Hepatic stellate cell (primary cell): ENCODE measurements around the gene SLC16A13.
"Not testable (repeated sequence)": the region's sequence is repeated elsewhere in the genome, so short reads cannot be mapped to it uniquely, and the experiment has no call there.

ENCODE experiments used
- DNase-seq: peaks from one replicate; pipeline ENCODE4 v3.0.0; 2011; ENCODE audit warnings: low spot score

The SLC16A13 gene, protein sequence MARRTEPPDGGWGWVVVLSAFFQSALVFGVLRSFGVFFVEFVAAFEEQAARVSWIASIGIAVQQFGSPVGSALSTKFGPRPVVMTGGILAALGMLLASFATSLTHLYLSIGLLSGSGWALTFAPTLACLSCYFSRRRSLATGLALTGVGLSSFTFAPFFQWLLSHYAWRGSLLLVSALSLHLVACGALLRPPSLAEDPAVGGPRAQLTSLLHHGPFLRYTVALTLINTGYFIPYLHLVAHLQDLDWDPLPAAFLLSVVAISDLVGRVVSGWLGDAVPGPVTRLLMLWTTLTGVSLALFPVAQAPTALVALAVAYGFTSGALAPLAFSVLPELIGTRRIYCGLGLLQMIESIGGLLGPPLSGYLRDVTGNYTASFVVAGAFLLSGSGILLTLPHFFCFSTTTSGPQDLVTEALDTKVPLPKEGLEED

GRCh38 chr17:7035591-7036368 lies at the start of gene SLC16A13:
Gene SLC16A13, plus strand, starts transcription at chr17:7036015. Its CDS starts 368 bp downstream, at chr17:7036383.
- peak; percentile 100 for DNase-seq

DNA sequence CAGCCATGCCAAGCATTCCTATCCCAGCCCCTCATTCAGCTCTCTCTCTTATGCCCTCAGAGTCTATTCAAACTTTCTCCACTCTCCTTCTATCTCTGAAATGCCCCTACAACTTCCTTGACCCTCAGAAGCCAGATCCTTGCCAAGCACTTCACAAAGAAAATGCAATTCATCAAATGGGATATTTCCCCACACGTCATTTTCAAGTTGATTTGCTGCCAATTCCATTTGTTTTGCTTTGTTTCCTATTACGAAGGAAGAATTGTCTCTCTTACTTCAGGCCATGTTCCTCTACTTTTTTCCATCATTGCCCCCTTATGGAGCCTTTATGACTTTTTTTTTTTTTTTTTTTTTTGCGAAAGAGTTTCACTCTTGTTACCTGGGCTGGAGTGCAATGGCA lies 49.1 kb upstream of the SLC16A13 start:
- DNase-seq: no peak

GRCh38 chr17:6989779-6990178 lies 46.0 kb upstream of the SLC16A13 start:
- DNase-seq: no peak

GRCh38 chr17:6993613-6994056 lies 42.2 kb upstream of the SLC16A13 start:
- not testable (repeated sequence) for DNase-seq

DNA sequence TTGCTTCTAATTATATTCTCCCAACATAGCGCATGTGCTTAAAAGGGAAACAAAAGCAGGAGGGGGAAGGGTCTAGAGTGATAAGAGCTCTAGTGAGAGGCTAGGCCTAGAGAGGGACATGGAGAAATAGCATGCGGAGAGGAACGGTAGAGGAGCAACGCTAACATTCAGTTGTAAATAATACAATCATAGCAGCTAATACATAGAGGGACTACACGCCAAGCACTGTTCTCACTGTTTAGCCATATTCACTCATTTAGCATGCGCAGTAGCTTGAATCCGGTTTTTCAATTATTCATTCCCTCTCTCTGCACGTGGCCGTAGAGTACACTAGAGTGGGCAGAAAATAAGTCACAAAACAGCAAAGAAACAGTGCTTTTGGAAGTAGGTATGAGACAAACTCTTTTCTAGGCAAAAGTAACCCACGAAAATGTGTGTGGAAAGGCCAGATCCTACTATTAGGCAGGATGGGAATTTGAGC lies 41.7 kb upstream of the SLC16A13 start:
- DNase-seq: no peak

- no peak for DNase-seq
These were observed 41.1 kb upstream of the SLC16A13 start for GRCh38 chr17:6994666-6995256.

- DNase-seq: no peak
These were observed 40.1 kb upstream of the SLC16A13 start, which contains the start of gene ALOX12 for GRCh38 chr17:6995500-6996255. Gene ALOX12, plus strand, starts transcription at chr17:6996049. Its CDS starts 69 bp downstream, at chr17:6996118.

- no peak for DNase-seq
These were observed 39.4 kb upstream of the SLC16A13 start for GRCh38 chr17:6996256-6997011.

DNA sequence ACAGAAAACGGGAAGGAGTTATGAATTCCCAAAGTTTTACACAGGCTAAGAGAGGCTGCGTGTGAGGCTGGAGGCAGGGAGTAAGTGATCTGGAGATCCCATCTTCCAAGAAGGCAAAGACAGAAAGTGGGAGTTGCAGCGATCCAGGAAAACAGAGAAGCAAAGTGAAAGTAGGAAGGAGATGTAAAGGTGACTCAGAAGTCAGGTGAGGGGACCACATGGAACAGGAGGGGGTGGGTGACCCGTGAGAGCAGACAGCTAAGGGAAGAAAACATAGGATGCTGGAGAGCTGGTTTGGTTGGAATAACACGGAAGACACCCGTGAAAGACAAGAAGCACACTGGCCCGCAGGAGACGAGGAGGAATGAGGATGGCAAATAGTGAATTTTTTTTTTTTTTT lies 38.6 kb upstream of the SLC16A13 start:
- DNase-seq: no peak

DNA sequence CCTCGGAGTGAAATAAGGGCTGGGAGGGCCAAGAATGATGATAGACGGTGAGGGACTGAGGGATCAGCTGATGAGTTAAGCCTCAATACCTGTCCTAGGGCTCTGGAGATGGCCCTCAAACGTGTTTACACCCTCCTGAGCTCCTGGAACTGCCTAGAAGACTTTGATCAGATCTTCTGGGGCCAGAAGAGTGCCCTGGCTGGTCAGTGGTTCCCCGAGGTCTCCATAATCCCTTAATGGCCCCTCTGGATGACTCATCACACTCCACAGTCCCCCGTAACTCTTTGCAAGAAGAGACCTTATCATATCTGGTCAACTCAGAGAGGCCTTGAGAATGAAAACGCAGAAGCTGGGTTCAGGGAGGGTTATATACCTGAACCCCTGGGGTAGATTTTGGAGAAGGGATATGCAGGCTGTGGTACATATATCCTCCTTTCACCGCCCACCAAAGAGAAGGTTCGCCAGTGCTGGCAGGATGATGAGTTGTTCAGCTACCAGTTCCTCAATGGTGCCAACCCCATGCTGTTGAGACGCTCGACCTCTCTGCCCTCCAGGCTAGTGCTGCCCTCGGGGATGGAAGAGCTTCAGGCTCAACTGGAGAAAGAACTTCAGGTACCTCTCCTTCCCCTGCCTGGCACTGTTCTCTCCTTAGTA lies 36.8 kb upstream of the SLC16A13 start:
- DNase-seq: no peak

DNA sequence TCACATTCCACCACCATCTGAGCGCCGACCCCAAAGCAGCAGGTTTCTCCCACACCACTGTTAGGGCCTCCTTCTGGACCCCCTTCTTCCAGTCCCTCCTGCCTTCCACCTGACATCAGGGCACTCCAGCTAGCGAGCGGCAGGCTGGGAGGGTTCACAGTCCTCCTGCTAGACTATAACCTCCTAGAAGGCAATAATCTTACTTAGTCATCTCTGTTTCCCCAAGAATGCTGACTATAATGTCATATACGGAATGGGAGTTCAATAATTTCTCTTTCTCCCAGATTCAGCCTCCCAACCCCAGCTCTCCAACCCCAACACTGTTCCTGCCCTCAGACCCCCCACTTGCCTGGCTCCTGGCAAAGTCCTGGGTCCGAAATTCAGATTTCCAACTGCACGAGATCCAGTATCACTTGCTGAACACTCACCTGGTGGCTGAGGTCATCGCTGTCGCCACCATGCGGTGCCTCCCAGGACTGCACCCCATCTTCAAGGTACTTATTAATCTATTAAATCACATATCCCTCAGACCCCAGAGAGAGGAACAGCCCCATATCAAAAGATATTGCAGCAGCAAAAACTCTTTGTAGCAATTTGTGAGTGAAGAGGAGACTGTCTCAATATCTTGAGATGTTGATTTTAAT lies 34.4 kb upstream of the SLC16A13 start:
- DNase-seq: no peak

DNA sequence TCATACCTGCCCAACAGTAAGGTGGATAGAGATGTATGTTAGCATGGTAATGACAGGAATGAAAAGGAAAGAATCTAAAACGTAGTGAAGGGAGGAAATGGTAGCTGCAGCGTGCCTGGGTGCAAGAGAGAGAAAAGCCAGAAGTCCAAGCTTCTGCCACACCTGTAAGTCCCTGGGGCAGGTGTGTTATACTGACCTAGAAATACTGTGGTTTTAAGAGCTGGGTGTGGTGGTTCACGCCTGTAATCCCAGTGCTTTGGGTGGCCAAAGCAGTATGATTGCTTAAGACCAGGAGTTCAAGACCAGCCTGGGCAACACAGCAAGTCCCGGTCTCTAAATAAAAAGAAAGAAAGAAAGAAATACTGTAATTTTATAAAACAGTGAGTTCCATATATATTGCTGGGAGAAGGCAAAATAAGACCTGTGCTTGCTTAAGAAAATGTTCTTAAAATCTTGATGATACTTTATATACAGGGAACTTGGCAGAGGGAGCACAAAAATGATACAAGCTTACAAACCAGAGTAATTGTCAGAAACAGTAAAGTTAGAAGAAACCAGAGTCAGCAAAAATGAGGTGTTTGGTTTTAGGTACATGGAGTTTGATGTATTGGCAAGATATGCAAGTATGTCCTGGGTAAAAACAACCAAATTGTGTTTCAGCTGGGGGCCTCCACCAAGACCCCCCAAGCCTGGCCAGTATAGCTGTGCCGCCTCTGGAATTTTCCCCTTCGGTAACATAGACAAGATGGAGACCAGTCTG lies 33.3 kb upstream of the SLC16A13 start:
- no peak for DNase-seq

- no peak for DNase-seq
These were observed 32.1 kb upstream of the SLC16A13 start for GRCh38 chr17:7003745-7004144.

- no peak for DNase-seq
These were observed 31.2 kb upstream of the SLC16A13 start for GRCh38 chr17:7004398-7005253.

- no peak for DNase-seq
These were observed 30.1 kb upstream of the SLC16A13 start for GRCh38 chr17:7005716-7006115.

GRCh38 chr17:7007143-7007542 lies 28.7 kb upstream of the SLC16A13 start:
- DNase-seq: no peak

DNA sequence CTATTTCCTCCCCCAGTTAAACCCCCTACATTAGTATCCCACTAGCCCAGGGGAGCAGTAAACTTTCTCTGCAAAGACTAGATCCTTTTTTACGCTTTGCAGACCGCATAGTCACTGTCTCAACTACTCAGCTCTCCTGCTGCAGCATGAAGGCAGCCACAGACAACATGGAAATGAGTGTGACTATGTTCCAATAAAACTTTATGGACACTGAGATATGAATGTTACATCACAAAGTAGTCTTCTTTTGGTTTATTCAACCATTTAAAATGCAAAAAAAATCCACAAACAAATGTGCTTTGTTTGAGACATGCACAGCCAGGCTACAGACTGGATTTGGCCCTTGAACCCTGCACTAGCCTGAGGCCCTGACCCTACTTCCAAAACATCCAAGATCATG lies 25.3 kb upstream of the SLC16A13 start:
- DNase-seq: no peak

DNA sequence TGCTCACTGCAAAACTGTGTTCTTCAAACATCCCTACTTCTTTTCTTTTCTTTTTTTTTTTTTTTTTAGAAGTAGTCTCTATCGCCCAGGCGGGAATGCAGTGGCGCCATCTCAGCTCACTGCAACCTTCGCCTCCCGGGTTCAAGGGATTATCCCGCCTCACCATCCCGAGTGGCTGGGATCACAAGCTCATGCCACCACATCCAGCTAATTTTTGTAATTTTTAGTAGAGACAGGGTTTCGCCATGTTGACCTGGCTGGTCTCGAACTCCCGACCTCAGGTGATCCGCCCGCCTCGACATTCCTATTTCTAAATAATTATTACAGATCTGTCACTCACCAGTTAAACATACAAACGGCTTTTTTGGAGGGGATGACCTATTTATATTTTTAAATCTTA lies 24.4 kb upstream of the SLC16A13 start:
- DNase-seq: no peak
